ENCODE data around the gene OR2B6.

The OR2B6 gene

DNA sequence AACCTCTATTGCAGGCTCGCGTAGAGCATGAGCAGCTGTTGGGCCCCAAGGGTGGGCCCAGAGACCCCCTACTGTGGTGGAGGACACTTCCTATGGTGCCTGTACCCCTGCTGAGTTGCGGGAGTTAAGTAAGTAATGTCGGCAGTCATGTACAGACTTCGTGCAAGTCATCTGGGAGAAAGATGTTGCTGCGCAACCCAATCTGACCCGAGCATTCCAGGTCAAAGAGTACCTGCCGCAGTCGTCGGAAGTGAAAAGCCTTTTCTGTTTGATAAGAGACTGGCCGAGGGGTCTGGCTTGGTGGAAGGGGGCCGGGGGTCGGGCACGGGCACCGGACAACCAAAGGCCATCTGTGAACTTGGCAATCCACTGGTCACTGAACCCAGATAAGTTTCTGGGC, 44.3 kb downstream of the OR2B6 start:
- no peak for DNase-seq

DNA sequence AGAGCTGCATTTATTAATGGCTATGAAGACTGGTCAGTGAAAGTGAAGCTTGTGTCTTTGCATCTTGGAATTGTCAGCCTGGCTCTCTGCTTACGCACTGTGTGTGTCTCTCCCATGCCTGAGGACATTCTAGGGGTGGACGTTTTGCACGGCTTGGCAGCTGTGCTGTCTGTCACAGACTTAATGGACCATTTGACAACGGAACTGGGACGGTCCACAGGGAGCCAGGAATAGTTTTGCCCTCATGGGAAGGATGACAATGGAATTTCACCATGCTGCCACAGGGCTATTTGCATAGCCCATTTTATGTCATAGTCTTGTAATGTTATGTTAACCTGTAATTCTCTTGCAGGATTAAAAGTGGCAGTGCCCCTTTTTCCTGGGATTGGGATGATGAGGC, 44.7 kb downstream of the OR2B6 start:
- DNase-seq: no peak

DNA sequence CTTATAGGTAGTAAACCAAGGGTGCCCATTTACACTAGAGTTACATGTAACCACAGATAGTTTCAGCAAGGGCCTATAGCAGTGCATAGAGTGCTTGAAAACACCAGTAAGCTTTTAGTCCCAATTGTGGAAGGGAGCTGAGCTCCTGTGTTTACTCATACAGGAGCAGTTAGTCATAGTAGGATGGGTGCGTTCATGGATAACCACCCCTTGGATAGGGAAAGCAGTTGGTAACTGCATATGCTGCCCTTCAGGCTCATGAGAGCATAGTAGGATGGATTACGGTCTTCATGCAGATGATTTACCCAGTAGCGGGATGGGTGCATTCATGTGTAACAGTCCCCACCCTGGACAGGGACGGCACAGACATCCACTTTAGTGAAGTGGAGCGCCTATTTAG, 45.1 kb downstream of the OR2B6 start:
- no peak for DNase-seq

DNA sequence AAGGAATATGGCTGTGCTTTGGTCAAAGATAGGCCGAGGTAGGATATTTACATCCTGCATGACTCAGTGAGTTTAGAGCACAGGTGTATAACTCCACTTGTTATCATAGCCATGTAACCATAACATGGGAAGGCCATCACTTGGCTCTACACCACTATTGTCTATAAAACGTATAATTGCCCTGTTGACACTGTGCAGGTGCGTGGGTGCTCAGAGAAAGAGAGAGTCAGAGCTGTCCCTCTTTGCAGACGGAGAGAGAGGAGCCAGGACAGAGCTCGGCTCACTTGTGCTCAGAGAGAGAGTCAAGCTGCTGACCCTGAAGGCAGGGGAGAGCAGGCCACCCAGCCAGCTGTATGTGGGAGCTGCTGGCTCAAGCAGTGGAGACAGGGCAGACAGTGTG, 46.0 kb downstream of the OR2B6 start:
- no peak for DNase-seq

DNA sequence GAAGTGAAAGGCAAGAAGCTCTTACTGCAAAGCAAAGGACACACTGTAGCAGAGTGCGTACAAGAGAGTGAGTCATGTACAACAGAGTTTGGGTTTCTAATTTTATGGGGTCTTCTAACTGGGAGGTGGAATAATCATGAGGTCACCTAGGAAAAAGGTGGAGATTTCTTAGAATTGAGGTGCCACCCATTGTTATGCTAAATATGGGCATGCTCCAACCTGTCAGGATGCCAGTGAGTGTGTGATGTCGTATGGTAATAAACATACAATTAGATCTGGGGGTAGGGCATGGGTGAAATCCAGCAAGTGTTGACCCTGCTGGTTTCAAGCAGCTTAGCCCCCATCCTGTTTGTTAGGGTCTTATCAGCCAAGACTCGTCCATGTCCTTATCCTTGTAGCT, 46.6 kb downstream of the OR2B6 start:
- no peak for DNase-seq

DNA sequence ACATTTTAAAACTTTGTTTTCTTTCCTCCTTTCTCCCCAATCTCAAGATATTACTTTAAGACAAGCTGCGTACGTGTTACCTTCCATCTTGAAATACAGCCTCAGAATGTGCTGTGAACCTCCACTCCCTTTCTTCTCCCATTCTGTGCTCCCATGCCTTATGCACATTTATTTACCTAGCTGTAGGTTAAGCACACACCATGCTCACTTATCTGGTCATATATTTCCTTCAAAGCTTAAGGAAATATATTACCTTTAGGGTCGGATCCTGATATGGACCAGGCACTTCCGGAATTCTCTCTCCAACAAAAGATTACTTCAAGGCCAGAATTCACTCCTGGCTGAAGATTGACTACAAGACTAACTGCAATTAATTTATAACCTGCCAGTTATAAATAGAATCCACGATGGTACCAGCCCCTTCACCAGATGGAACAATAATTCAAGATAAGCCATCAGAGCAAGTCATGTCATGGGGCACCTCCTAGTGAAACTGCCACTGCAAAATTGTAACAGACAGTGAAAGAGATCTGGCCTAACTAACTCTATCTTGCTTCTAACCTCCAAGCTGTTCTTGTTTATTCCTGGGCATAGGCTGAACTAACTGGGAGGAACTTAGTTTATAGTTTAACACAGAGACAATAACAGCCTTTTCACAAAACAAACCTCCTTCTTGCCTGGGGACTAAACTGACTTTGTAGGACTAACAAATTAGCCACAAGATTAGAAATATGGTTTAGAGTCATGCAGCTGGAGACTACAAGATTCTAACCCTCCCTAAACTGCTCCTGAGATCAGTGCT, 47.5 kb downstream of the OR2B6 start:
- DNase-seq: no peak

DNA sequence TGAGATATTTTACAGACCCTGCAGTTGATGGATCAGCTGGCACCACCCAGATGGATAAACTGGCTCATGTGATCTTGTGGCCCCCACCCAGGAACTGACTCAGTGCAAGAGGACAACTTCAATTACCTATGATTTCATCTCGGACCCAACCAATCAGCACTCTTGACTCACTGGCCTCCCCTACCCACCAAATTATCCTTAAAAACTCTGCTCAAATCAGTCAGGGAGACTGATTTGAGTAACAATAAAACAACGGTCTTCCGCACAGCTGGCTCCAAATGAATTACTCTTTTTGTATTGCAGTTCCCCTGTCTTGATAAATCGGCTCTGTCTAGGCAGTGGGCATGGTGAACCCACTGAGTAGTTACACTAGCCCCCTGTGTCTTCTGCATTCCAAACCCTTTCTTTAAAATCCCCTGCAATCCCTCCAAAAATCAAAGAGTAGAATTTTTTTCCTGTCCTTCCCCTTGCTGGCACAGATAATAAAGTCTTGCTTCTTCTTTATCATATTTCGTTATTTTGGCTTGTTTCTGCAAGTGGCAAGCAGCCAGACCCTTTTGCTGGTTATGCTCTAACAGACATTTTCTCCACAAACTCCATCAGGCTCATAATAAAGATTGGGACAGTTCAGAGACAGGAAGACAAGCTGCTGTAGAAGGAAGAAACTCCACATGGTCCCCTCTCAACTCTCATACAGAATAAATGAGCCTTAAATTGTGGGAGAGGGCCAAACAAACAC, 48.3 kb downstream of the OR2B6 start:
- no peak for DNase-seq

DNA sequence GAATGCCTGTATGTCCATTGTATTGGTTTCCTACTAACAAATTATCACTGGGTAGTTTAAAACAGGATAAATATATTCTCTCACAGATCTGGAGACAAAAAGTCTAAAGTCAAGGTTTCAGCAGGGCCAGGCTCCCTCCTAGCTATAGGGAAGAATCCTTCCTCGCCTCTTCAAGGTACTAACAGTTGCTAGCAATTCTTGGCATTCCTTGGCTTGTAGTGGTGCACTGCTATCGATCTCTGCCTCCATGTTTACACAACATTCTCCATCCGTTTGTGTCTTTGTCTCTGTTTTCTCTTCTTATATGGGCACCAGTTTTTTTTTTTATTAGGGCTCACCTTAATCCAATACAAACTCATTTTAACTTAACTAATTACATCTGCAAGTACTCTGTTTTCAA, 48.9 kb downstream of the OR2B6 start:
- DNase-seq: no peak

Data from activated T-cell treated with anti-CD3 and anti-CD28 coated beads for 4 hours (primary cell).